Measurements from ENCODE around the gene CYTH3. TPM values are rescaled to one million over a fixed set of nuclear protein-coding genes. Genes with fewer than 3 reads are reported as not detected.

The CYTH3 gene
- total and polyA plus RNA-seq, 2 of the 8 experiments (the other 6 are each of a cell fraction or from before 2014, with no cell fraction given), result 10.3 to 11.9 TPM

DNA sequence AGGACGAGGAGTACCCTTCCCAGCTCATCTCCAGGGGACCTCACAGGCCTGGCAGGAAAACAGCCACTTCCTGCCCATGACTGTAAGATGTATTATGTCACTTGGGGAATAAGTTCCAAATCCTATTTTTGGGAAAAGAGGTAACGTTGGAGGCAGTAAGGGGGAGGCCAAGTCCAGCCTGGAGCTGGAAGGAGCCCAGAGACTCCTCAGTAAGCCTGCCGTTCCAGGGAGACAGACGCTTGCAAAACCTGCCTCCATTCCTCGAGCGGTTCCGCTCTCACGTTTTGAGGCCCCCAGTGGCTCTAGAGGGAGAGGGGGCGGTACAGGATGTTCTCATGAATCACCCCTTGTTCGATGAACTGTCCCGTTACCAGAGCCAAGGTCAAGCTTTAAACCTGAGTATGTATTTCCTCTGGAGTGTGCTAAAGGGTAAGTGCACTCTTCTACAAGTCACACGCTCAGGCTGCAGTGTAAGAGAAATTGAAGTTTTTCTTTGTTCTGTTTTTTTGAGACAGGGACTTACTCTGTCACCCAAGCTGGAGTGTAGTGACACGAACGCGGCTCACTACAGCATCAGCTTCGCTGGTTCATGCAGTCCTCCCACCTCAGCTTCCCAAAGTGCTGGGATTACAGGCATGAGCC lies 45.5 kb upstream of the CYTH3 start:
- Histone ChIP-seq H2BK5ac (ENCODE audit: low read depth, low read length) (no peak overlapping the region), H3K56ac (replicated peaks; ENCODE audit: insufficient read length, low read depth, low read length) (no peak overlapping the region), H2BK12ac (ENCODE audit: low read depth, low read length) (peak overlapping the region; percentile 69; the same call in 1 of the 2 replicates), H3K4ac (replicated peaks; ENCODE audit: insufficient read length, low read depth, low read length) (no peak overlapping the region), H3K23ac (ENCODE audit: insufficient read length) (no peak overlapping the region), H3K4me2 (ENCODE audit: insufficient read depth in 1 of 2, low read depth in 2 of 2, low read length in 2 of 2) (no peak overlapping the region), H2AFZ (ENCODE audit: low read length) (peak overlapping the region; percentile 94), H3K4me1 (replicated peaks in 1 of 4; ENCODE audit: control insufficient read depth in 3 of 4, insufficient read depth in 4 of 4, low read length in 3 of 4) (peaks cover 0 to 3% (median 1%) of the 10 kb centered on the region in 4 experiments; a peak in 1 of 7 replicates), H3K36me3 (ENCODE audit: control insufficient read depth in 2 of 4, insufficient read depth in 4 of 4, low read length in 3 of 4) (no peaks in the 10 kb centered on the region), H3K27ac (ENCODE audit: low read depth, low read length) (no peak overlapping the region), H4K91ac (replicated peaks; ENCODE audit: insufficient read length, low read length) (no peak overlapping the region), H3K18ac (ENCODE audit: extremely low read depth, low read length) (peak overlapping the region; percentile 38; the same call in 1 of the 2 replicates), H2BK120ac (replicated peaks; ENCODE audit: low read depth, low read length) (no peak overlapping the region), H2AK5ac (ENCODE audit: low read depth, low read length) (no peak overlapping the region), H3K9me3 (ENCODE audit: insufficient read depth in 2 of 2, low read depth in 1 of 2, low read length in 1 of 2) (no peaks in the 10 kb centered on the region), H3K14ac (ENCODE audit: insufficient read length) (no peak overlapping the region), H4K5ac (ENCODE audit: insufficient read length, low read depth, low read length) (no peak overlapping the region), H3K79me2 (ENCODE audit: control insufficient read depth in 1 of 2, insufficient read depth in 2 of 2, low read length in 2 of 2) (no peaks in the 10 kb centered on the region), H2BK20ac (ENCODE audit: low read length) (no peak overlapping the region), H3K27me3 (replicated peaks in 1 of 4; ENCODE audit: control insufficient read depth in 3 of 4, extremely low read depth in 1 of 4, insufficient read depth in 3 of 4, low read length in 3 of 4) (no peaks in the 10 kb centered on the region), H2BK15ac (ENCODE audit: low read length) (no peak overlapping the region), H3K4me3 (ENCODE audit: extremely low read depth in 1 of 4, insufficient read depth in 2 of 4, low read depth in 3 of 4, low read length in 4 of 4) (no peak overlapping the region), H4K8ac (ENCODE audit: extremely low read depth, insufficient read depth, low read length) (peak overlapping the region; percentile 43; the same call in 1 of the 2 replicates), H4K20me1 (replicated peaks in 1 of 2; ENCODE audit: control insufficient read depth in 1 of 2, insufficient read depth in 2 of 2, low read length in 2 of 2) (no peaks in the 10 kb centered on the region), H3K79me1 (ENCODE audit: low read depth, low read length) (no peaks in the 10 kb centered on the region), H3K23me2 (ENCODE audit: low read depth, low read length) (no peaks in the 10 kb centered on the region), H3K9ac (replicated peaks in 1 of 4; ENCODE audit: extremely low read depth in 1 of 4, low read depth in 3 of 4, low read length in 3 of 4) (no peak overlapping the region)
- FAIRE-seq, result no peak
- 87% methylated on average over 16 of the region's 16 CpGs; no CpG with 5 or more reads in 1 of the 2 experiments for WGBS, 2 experiments (ENCODE audit: extremely low coverage in 1 of 2, insufficient coverage in 1 of 2, insufficient read length in 1 of 2, insufficient replicate concordance in 2 of 2, low coverage in 1 of 2, low lambda C conversion rate in 2 of 2, missing lambda C conversion rate in 1 of 2)
- TF ChIP-seq TAF7 (optimal IDR thresholded peaks at IDR 0.05; ENCODE audit: borderline replicate concordance, low read depth, low read length) (no peak), TBP (IDR thresholded peaks at IDR 0.05; ENCODE audit: low read depth, low read length) (no peak), YY1 (IDR thresholded peaks at IDR 0.05; ENCODE audit: low read depth, low read length) (no peak), RXRA (IDR thresholded peaks at IDR 0.05; ENCODE audit: insufficient read depth, low read depth, low read length) (no peak), EZH2 (IDR thresholded peaks at IDR 0.05; ENCODE audit: low read depth, low read length, severe bottlenecking) (no peak), RNF2 (IDR thresholded peaks at IDR 0.05; ENCODE audit: borderline replicate concordance, low read depth, low read length, missing control alignments, poor library complexity, severe bottlenecking) (no peak), RFX5 (IDR thresholded peaks at IDR 0.05; ENCODE audit: borderline replicate concordance, low read depth, low read length) (no peak)
- TF ChIP-seq, protein P1, sequence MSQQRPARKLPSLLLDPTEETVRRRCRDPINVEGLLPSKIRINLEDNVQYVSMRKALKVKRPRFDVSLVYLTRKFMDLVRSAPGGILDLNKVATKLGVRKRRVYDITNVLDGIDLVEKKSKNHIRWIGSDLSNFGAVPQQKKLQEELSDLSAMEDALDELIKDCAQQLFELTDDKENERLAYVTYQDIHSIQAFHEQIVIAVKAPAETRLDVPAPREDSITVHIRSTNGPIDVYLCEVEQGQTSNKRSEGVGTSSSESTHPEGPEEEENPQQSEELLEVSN (IDR thresholded peaks at IDR 0.05), result no peak
- DNase-seq (ENCODE audit: low read depth in 1 of 2, low spot score in 2 of 2), result no peak
- POLR2A ChIA-PET (ENCODE audit: partially characterized antibody), result interaction anchor here (0.7 to 1.8 kb wide), 2 partner anchors 29 to 63 kb away, joined by 3 to 4 read pairs; no protein-coding TSS in a partner anchor
- CTCF ChIA-PET (ENCODE audit: partially characterized antibody), result interaction anchor here (1.0 to 10.5 kb wide), 6 partner anchors 24 to 159 kb away, joined by 3 to 103 read pairs (median 4); no protein-coding TSS in a partner anchor

Measured in H1 (cell line).